ENCODE results near the gene LRFN4.

Gene LRFN4

GRCh38 chr11:66861038-66861773 lies 4.3 kb downstream of the LRFN4 start:
- peaks cover 11% of the 10 kb centered on the region for H3K36me3 Mint-ChIP-seq
- H3K4me3 Mint-ChIP-seq = no peak overlapping the region
- peak overlapping the region; percentile 67 for H3K27ac Mint-ChIP-seq
- H3K4me1 Mint-ChIP-seq = no peaks in the 10 kb centered on the region
- no peaks in the 10 kb centered on the region for H3K9me3 Mint-ChIP-seq
- no peak for DNase-seq (ENCODE audit: low spot score in 2 of 2)
- no peak for ATAC-seq

- ATAC-seq = no peak
- H3K36me3 Mint-ChIP-seq = peaks cover 6% of the 10 kb centered on the region
These were observed 5.1 kb downstream of the LRFN4 start for GRCh38 chr11:66861774-66862558.

GRCh38 chr11:66862559-66863037 lies 5.7 kb downstream of the LRFN4 start:
- no peak overlapping the region for H3K4me3 Mint-ChIP-seq
- no peaks in the 10 kb centered on the region for H3K9me3 Mint-ChIP-seq
- ATAC-seq (no peak), DNase-seq (ENCODE audit: low spot score in 2 of 2) (no peak)
- H3K4me1 Mint-ChIP-seq = no peaks in the 10 kb centered on the region
- H3K27ac Mint-ChIP-seq = no peak overlapping the region
- H3K36me3 Mint-ChIP-seq = peaks cover 6% of the 10 kb centered on the region

More at GRCh38 chr11:66861774-66862558, 5.1 kb downstream of the LRFN4 start:
- Mint-ChIP-seq H3K4me3 (no peak overlapping the region), H3K9me3 (no peaks in the 10 kb centered on the region), H3K27ac (peak overlapping the region; percentile 67), H3K4me1 (no peaks in the 10 kb centered on the region)
- no peak for DNase-seq (ENCODE audit: low spot score in 2 of 2)

GRCh38 chr11:66863428-66864125 lies 6.7 kb downstream of the LRFN4 start:
- no peak overlapping the region for H3K27ac Mint-ChIP-seq
- no peak overlapping the region for H3K4me3 Mint-ChIP-seq
- H3K36me3 Mint-ChIP-seq = no peaks in the 10 kb centered on the region
- ATAC-seq = no peak
- no peaks in the 10 kb centered on the region for H3K9me3 Mint-ChIP-seq
- DNase-seq (ENCODE audit: low spot score in 2 of 2) = no peak
- H3K4me1 Mint-ChIP-seq = peaks cover 2% of the 10 kb centered on the region

- DNase-seq (ENCODE audit: low spot score in 2 of 2) (no peak), ATAC-seq (no peak)
- H3K9me3 Mint-ChIP-seq = no peaks in the 10 kb centered on the region
- no peaks in the 10 kb centered on the region for H3K36me3 Mint-ChIP-seq
- no peak overlapping the region for H3K27ac Mint-ChIP-seq
- H3K4me3 Mint-ChIP-seq = no peak overlapping the region
- H3K4me1 Mint-ChIP-seq = peaks cover 10% of the 10 kb centered on the region
These were observed 7.5 kb downstream of the LRFN4 start for GRCh38 chr11:66864172-66864901.

- DNase-seq (ENCODE audit: low spot score in 2 of 2) (no peak), ATAC-seq (no peak)
- H3K4me3 Mint-ChIP-seq = no peak overlapping the region
These were observed 8.2 kb downstream of the LRFN4 start for GRCh38 chr11:66864924-66865697.

GRCh38 chr11:66866007-66866406 lies 9.1 kb downstream of the LRFN4 start:
- ATAC-seq (no peak), DNase-seq (ENCODE audit: low spot score in 2 of 2) (no peak)
- Mint-ChIP-seq H3K27ac (no peak overlapping the region), H3K4me3 (no peak overlapping the region), H3K9me3 (no peaks in the 10 kb centered on the region), H3K36me3 (no peaks in the 10 kb centered on the region), H3K4me1 (peaks cover 13% of the 10 kb centered on the region)

More at GRCh38 chr11:66864924-66865697, 8.2 kb downstream of the LRFN4 start:
- no peaks in the 10 kb centered on the region for H3K9me3 Mint-ChIP-seq
- no peak overlapping the region for H3K27ac Mint-ChIP-seq
- peaks cover 13% of the 10 kb centered on the region for H3K4me1 Mint-ChIP-seq
- no peaks in the 10 kb centered on the region for H3K36me3 Mint-ChIP-seq

GRCh38 chr11:66866511-66866986 lies 9.7 kb downstream of the LRFN4 start:
- Mint-ChIP-seq H3K4me3 (no peak overlapping the region), H3K36me3 (no peaks in the 10 kb centered on the region), H3K9me3 (no peaks in the 10 kb centered on the region), H3K27ac (no peak overlapping the region), H3K4me1 (peaks cover 13% of the 10 kb centered on the region)
- ATAC-seq (no peak), DNase-seq (ENCODE audit: low spot score in 2 of 2) (no peak)

- Mint-ChIP-seq H3K27ac (no peak overlapping the region), H3K4me3 (no peak overlapping the region), H3K9me3 (no peaks in the 10 kb centered on the region), H3K4me1 (peaks cover 13% of the 10 kb centered on the region), H3K36me3 (no peaks in the 10 kb centered on the region)
- ATAC-seq (no peak), DNase-seq (ENCODE audit: low spot score in 2 of 2) (no peak)
These were observed 10.7 kb downstream of the LRFN4 start for GRCh38 chr11:66867425-66868040.

GRCh38 chr11:66868082-66868725 lies 11.3 kb downstream of the LRFN4 start:
- DNase-seq (ENCODE audit: low spot score in 2 of 2) (no peak), ATAC-seq (no peak)
- Mint-ChIP-seq H3K27ac (no peak overlapping the region), H3K36me3 (no peaks in the 10 kb centered on the region), H3K9me3 (no peaks in the 10 kb centered on the region), H3K4me3 (no peak overlapping the region), H3K4me1 (peaks cover 13% of the 10 kb centered on the region)

GRCh38 chr11:66868726-66869566 lies 12.1 kb downstream of the LRFN4 start:
- DNase-seq (ENCODE audit: low spot score in 2 of 2) (peak; percentile 51 to 81), ATAC-seq (peak; percentile 89)
- Mint-ChIP-seq H3K27ac (peak overlapping the region; percentile 20), H3K9me3 (no peaks in the 10 kb centered on the region), H3K36me3 (no peaks in the 10 kb centered on the region), H3K4me1 (peaks cover 13% of the 10 kb centered on the region), H3K4me3 (peak overlapping the region; percentile 22)

- H3K4me3 Mint-ChIP-seq = no peak overlapping the region
- H3K4me1 Mint-ChIP-seq = peaks cover 18% of the 10 kb centered on the region
- ATAC-seq = no peak
These were observed 12.7 kb downstream of the LRFN4 start for GRCh38 chr11:66869567-66869870.

GRCh38 chr11:66870131-66870530 lies 13.3 kb downstream of the LRFN4 start:
- ATAC-seq (no peak), DNase-seq (ENCODE audit: low spot score in 2 of 2) (no peak)
- no peak overlapping the region for H3K27ac Mint-ChIP-seq
- H3K9me3 Mint-ChIP-seq = no peaks in the 10 kb centered on the region
- H3K4me3 Mint-ChIP-seq = no peak overlapping the region
- peaks cover 19% of the 10 kb centered on the region for H3K4me1 Mint-ChIP-seq
- no peaks in the 10 kb centered on the region for H3K36me3 Mint-ChIP-seq

More at GRCh38 chr11:66869567-66869870, 12.7 kb downstream of the LRFN4 start:
- no peaks in the 10 kb centered on the region for H3K36me3 Mint-ChIP-seq
- no peak for DNase-seq (ENCODE audit: low spot score in 2 of 2)
- H3K27ac Mint-ChIP-seq = no peak overlapping the region
- no peaks in the 10 kb centered on the region for H3K9me3 Mint-ChIP-seq
